Caco-2 (cell line): Measurements from ENCODE around the gene BRINP3. TPM values are rescaled to one million over a fixed set of nuclear protein-coding genes. Genes with fewer than 3 reads are reported as not detected.

Experiments
- BruUV-seq: library from RNA; stranded (reverse); fragments of 400-500 nt; replicated peaks from 2 replicates; lab custom pipeline; 2021; lab: Mats Ljungman, UMichigan
- CTCF ChIA-PET: fragments of 300-600 bp; sonication (Branson Sonifier 250); formaldehyde crosslinking; loops from one replicate; lab custom pipeline; 2022; ENCODE audit warnings: antibody characterized with exemption; lab: Charles Lee
- POLR2A ChIA-PET: fragments of 300-600 bp; sonication (Branson Sonifier 250); formaldehyde crosslinking; loops from one replicate; lab custom pipeline; 2022; ENCODE audit warnings: antibody characterized with exemption; lab: Charles Lee
- DNase-seq, 2 experiments: peaks; one replicate each; pipeline versions ENCODE4 v3.0.0 to v3.0.0-alpha.2; 2020 to 2022
- H3K27me3 ChIP-seq: replicated peaks from 2 replicates; pipeline ENCODE4 v1.6.0; 2011; ENCODE audit warnings: low read length; ENCODE audit not compliant: control insufficient read depth, insufficient read depth
- H3K36me3 ChIP-seq: 2 replicates; pipeline ENCODE4 v1.5.1; 2011; ENCODE audit warnings: low read length; ENCODE audit not compliant: control insufficient read depth, insufficient read depth
- H3K4me1 ChIP-seq: fragments of 250-450 bp; sonication (Bioruptor Pico); 2 replicates; pipeline ENCODE4 v1.5.1; 2020; ENCODE audit warnings: mild to moderate bottlenecking
- H3K4me3 ChIP-seq: 2 replicates; pipeline ENCODE4 v1.5.1; 2011; ENCODE audit warnings: low read depth, mild to moderate bottlenecking, control low read depth, low read length
- H3K9me3 ChIP-seq: fragments of 250-450 bp; sonication (Bioruptor Pico); 2 replicates; pipeline ENCODE4 v1.5.1; 2020; ENCODE audit warnings: mild to moderate bottlenecking, moderate library complexity
- H3K27ac Mint-ChIP-seq: one replicate; pipeline ENCODE4 v1.8.0; 2022; ENCODE audit warnings: mixed read lengths; ENCODE audit not compliant: unreplicated experiment
- H3K27me3 Mint-ChIP-seq: one replicate; pipeline ENCODE4 v1.8.0; 2022; ENCODE audit warnings: mixed read lengths; ENCODE audit not compliant: insufficient read depth, unreplicated experiment
- H3K36me3 Mint-ChIP-seq: one replicate; pipeline ENCODE4 v1.8.0; 2022; ENCODE audit warnings: mild to moderate bottlenecking, mixed read lengths; ENCODE audit not compliant: insufficient read depth, unreplicated experiment
- H3K4me1 Mint-ChIP-seq: one replicate; pipeline ENCODE4 v1.8.0; 2022; ENCODE audit warnings: low read depth, mixed read lengths; ENCODE audit not compliant: unreplicated experiment
- H3K4me3 Mint-ChIP-seq: one replicate; pipeline ENCODE4 v1.8.0; 2022; ENCODE audit warnings: mild to moderate bottlenecking, moderate library complexity, mixed read lengths; ENCODE audit not compliant: unreplicated experiment
- H3K9me3 Mint-ChIP-seq: one replicate; pipeline ENCODE4 v1.8.0; 2022; ENCODE audit warnings: mixed read lengths; ENCODE audit not compliant: unreplicated experiment
- intact Hi-C: fragments of 100-400 bp; cut with micrococcal nuclease; formaldehyde crosslinking; loops from one replicate; pipeline ENCODE4 v1.10.0; 2022; ENCODE audit not compliant: unreplicated experiment
- total RNA-seq: library from RNA; stranded (reverse); gene quantifications from 2 replicates; pipeline ENCODE4 v1.2.3, GENCODE V29; 2022
- TF ChIP-seq, protein P1 (sequence below), 2 experiments: fragments of 200-600 bp in 1 of 2; IDR thresholded peaks; 1 replicate in 1 of 2; 2 replicates in 1 of 2; pipeline versions ENCODE4 v1.5.1 to v1.8.0; 2011 to 2022; ENCODE audit warnings: antibody characterized with exemption in 1 of 2, control low read depth in 1 of 2, inconsistent platforms in 1 of 2, low read depth in 1 of 2, low read length in 1 of 2, mild to moderate bottlenecking in 1 of 2, moderate library complexity in 1 of 2; ENCODE audit not compliant: insufficient read depth in 1 of 2, severe bottlenecking in 1 of 2, unreplicated experiment in 1 of 2

The BRINP3 gene
- total RNA-seq, 1 experiment from 2014 or later, result not detected

- no peaks in the 10 kb centered on the region for H3K36me3 Mint-ChIP-seq
- H3K27ac Mint-ChIP-seq, result no peak overlapping the region
- no peak for DNase-seq
- POLR2A ChIA-PET, result no interaction called here
- H3K4me1 ChIP-seq, result no peaks in the 10 kb centered on the region
- no peak overlapping the region for H3K4me3 Mint-ChIP-seq
- no peaks in the 10 kb centered on the region for H3K9me3 Mint-ChIP-seq
- BruUV-seq, result no TSS peak
- H3K9me3 ChIP-seq, result no peaks in the 10 kb centered on the region
- no peak overlapping the region for H3K4me3 ChIP-seq
- H3K27me3 ChIP-seq, result no peaks in the 10 kb centered on the region
- intact Hi-C loops, result no loop called here
- TF ChIP-seq, protein P1, sequence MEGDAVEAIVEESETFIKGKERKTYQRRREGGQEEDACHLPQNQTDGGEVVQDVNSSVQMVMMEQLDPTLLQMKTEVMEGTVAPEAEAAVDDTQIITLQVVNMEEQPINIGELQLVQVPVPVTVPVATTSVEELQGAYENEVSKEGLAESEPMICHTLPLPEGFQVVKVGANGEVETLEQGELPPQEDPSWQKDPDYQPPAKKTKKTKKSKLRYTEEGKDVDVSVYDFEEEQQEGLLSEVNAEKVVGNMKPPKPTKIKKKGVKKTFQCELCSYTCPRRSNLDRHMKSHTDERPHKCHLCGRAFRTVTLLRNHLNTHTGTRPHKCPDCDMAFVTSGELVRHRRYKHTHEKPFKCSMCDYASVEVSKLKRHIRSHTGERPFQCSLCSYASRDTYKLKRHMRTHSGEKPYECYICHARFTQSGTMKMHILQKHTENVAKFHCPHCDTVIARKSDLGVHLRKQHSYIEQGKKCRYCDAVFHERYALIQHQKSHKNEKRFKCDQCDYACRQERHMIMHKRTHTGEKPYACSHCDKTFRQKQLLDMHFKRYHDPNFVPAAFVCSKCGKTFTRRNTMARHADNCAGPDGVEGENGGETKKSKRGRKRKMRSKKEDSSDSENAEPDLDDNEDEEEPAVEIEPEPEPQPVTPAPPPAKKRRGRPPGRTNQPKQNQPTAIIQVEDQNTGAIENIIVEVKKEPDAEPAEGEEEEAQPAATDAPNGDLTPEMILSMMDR (IDR thresholded peaks at IDR 0.05; ENCODE audit: insufficient read depth in 1 of 2, low read depth in 1 of 2, low read length in 1 of 2, severe bottlenecking in 1 of 2, unreplicated experiment in 1 of 2), result no peak
- no peaks in the 10 kb centered on the region for H3K27me3 Mint-ChIP-seq
- CTCF ChIA-PET, result no interaction called here
- no peaks in the 10 kb centered on the region for H3K36me3 ChIP-seq
- no peaks in the 10 kb centered on the region for H3K4me1 Mint-ChIP-seq
These were observed 38.2 kb downstream of the BRINP3 start for GRCh38 chr1:190439447-190439846.

- Histone ChIP-seq H3K27me3 (no peaks in the 10 kb centered on the region), H3K4me3 (no peak overlapping the region), H3K9me3 (no peaks in the 10 kb centered on the region), H3K4me1 (no peaks in the 10 kb centered on the region), H3K36me3 (no peaks in the 10 kb centered on the region)
- CTCF ChIA-PET, result interaction anchor here (0.6 kb wide), 1 partner anchor 728 kb away, joined by 3 read pairs; no protein-coding TSS in a partner anchor
- Mint-ChIP-seq H3K4me1 (no peaks in the 10 kb centered on the region), H3K4me3 (no peak overlapping the region), H3K27ac (no peak overlapping the region), H3K27me3 (no peaks in the 10 kb centered on the region), H3K36me3 (no peaks in the 10 kb centered on the region), H3K9me3 (no peaks in the 10 kb centered on the region)
- POLR2A ChIA-PET, result no interaction called here
- TF ChIP-seq, protein P1 (IDR thresholded peaks at IDR 0.05; ENCODE audit: insufficient read depth in 1 of 2, low read depth in 1 of 2, low read length in 1 of 2, severe bottlenecking in 1 of 2, unreplicated experiment in 1 of 2), result peak in 1 of 2 experiments; percentile 17
- no TSS peak for BruUV-seq
- DNase-seq, result no peak
- intact Hi-C loops, result no loop called here
These were observed 41.0 kb downstream of the BRINP3 start for GRCh38 chr1:190436615-190437014.

GRCh38 chr1:190429932-190430331, 47.7 kb downstream of the BRINP3 start:
- ChIA-PET POLR2A (no interaction called here), CTCF (no interaction called here)
- H3K4me3 Mint-ChIP-seq, result no peak overlapping the region
- intact Hi-C loops, result no loop called here
- no peak overlapping the region for H3K27ac Mint-ChIP-seq
- DNase-seq, result no peak
- no peaks in the 10 kb centered on the region for H3K4me1 Mint-ChIP-seq
- peaks cover 4% of the 10 kb centered on the region for H3K27me3 Mint-ChIP-seq
- Histone ChIP-seq H3K36me3 (no peaks in the 10 kb centered on the region), H3K4me1 (no peaks in the 10 kb centered on the region), H3K4me3 (no peak overlapping the region), H3K27me3 (no peaks in the 10 kb centered on the region), H3K9me3 (no peaks in the 10 kb centered on the region)
- no peaks in the 10 kb centered on the region for H3K9me3 Mint-ChIP-seq
- no peaks in the 10 kb centered on the region for H3K36me3 Mint-ChIP-seq
- BruUV-seq, result no TSS peak
- TF ChIP-seq, protein P1 (IDR thresholded peaks at IDR 0.05; ENCODE audit: insufficient read depth in 1 of 2, low read depth in 1 of 2, low read length in 1 of 2, severe bottlenecking in 1 of 2, unreplicated experiment in 1 of 2), result no peak
